Head of caudate nucleus (tissue), 42 donors: ENCODE measurements around the gene MAP7D2.

ENCODE experiments used
- DNase-seq, 42 donors: peaks; one replicate each; pipeline versions ENCODE4 v3.0.0 to v3.0.0-alpha.2; 2020 to 2021; ENCODE audit warnings: mixed read lengths in 7 of 42
- intact Hi-C: fragments of 100-400 bp; cut with DNase I; formaldehyde crosslinking; loops from one replicate; pipeline ENCODE4 v1.15.0; 2022

Gene MAP7D2

DNA sequence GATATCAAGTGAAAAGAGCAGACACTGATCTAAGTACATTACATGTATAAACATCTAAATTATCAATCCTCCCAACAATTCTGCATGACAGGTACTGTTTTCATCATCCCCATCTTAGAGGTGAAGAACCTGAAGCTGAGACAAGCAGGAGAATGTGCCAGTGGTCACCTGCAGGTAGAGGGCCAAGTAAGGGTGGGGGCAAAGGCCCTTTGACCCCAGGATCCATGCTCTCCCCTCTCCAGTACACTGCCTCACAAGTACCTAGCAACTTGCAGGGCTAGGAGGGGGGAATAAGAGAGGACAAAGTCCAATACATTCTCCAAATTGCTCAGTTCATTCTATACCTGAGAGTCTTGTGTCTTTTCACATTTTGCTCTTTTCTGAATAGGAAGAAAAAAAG is 8.3 kb upstream of the MAP7D2 start:
- DNase-seq: no peak
- intact Hi-C loops: no loop called here

DNA sequence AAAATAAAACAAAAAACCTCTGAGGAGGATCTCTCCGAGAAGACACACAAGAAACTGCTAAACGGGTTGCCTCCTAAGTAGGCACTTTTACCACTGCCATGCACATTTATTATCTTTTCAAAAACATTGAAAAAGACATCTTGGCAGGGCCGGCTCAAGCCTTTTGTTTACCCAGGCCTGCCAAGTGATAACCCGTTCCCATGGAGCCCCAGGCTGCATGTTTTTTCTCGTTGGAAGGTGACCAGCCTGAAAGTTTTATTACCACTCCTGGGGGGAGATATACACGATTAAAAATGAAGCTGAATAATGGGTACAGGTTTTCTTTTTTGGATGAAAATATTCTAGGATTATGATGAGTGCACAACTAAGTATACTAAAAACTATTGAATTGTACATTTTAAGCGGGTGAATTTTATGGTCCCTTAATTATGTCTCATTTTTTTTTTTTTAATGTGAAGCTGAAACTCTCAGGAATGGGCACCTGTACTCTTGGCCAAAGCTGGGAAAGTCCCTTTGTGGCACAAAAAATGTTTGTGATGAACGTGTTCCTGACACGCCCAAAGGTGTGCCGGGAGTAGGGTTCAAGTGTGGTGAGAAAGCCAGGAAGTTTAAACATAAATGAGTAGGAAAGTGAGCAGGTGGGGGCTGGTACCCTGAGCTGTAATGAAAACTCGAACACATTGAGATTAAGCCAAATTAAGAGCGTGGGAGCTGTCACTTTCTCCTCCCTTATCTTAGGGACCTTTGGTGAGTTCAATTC is 1.5 kb upstream of the MAP7D2 start:
- no peak for DNase-seq
- intact Hi-C loops: no loop called here

DNA sequence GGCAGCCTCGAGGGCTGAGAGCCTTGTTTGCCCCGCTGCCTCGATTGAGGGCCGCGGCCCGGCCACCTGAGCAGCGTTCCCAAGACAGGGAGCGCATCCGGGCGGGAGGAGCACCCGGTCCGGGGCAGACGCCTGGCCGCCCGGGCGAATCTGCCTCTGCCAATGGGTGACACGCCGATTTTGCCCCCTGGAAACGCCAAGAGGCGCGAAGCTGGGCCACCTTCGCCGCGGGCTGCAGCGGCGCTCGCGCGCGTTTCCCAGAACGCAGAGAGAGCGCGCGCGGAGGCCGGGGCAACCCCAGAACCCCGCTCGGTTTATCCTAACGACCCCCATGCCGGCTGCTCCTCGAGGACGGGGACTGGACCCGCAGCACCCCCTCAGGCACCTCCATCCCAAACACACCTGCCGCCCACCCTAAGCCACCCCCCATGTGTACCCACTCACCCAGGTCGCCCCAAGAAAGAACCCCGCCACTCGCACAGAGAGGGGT is 575 bp downstream of the MAP7D2 start:
- peak in 12 of 42 donors; percentile 0 to 34 (median 16) for DNase-seq
- intact Hi-C loops: no loop called here

DNA sequence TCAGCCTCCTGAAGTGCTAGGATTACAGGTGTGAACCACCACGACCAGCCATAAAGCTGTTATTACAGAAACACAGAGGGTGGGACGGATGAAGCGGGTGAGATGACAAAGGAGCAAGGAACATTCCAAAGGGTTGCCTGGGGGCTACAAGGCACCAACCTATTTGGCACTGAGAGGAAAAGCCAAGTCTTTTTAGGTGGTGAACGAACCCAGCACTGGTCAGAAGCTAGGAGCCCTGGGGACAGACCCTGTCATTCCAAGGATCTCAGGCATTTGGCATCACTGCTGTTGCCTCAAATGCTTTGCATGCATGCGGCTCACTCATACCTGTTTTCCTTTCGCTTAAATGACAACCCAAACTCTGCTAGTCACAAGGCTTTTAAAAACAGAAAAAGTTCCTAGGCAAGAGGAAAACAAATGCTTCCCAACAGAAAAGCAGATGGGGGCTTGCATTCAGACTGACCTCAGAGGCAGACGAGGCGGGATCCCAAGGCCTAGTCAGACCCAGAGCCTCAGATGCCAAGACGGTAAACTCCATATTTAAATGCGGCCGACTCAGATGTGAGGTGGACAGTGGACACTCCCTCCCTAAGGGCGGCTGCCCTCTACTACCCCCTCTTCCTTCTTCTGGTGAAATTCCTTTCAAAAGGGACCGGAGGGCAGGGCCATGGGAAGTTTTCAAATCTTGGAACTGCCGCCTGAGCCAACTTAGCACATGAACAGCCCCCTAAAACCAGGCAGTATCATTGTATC is 4.5 kb downstream of the MAP7D2 start:
- intact Hi-C loops: no loop called here
- DNase-seq: no peak

DNA sequence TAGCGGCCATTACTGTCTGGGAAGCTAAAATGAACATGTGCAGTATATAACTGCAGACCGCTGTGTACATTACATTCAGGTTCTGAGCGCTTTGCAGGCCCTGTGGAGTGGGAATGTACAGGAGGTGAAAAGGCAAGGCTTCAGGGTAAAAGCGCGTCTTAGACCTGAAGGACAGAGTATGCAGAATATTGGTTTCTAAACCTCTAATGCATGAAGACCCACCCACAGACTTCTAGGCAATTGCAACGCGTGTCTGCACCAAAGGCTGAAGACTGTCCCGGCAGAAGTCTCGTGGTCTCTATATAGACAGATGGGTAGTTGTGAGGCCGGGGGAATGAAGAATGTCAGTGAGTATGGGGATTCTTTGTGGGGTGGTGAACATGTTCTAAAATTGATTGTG is 5.4 kb downstream of the MAP7D2 start:
- no peak for DNase-seq
- intact Hi-C loops: no loop called here

DNA sequence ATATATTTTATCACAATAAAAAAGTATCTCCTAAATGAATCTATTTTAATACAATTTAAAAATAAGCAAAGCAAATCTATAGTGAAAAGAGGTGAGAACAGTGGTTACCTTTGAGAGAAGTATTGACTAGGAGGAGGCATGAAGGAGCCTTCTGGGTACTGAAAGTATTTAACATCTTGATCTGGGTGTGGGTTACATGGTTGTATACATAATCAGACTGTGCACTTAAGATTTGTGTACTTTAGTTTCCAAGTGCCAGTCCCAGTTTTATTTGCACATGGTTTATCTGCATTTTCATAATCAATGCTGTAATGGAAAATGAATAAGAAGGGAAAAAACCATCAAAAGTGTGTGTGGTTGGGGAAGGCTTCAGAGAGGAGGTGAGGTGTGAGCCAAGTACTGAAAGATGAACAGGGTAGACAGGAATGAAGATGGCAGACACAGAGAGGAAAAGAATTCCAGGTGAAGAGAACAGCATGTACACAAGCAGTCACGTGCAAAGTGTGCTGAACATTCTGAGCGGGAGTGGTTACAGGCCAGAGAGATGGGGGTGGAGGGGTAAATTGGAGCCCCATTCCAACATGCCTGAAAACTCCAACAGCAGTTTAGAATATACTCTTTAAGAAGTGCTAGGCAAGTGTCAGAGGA is 14.6 kb downstream of the MAP7D2 start:
- DNase-seq: no peak
- intact Hi-C loops: no loop called here

DNA sequence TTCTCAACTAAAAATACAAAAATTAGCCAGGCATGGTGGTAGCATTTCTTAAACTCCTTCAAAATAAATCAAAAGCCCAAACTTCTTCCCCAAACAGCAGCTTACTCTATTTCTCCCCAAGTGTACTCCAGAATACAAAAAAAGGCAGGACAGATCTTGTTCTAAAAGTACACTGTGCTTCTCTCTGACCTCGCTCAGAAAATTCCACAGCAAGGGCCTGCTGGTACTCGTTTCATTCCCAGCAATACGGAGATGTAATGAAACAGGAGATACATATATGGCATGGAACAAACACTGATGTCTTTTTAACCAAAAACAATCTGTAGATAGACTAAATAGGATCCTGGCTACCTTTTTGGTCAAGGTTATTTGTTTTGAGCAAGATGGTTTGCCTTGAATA is 25.2 kb downstream of the MAP7D2 start:
- DNase-seq: no peak
- intact Hi-C loops: no loop called here

DNA sequence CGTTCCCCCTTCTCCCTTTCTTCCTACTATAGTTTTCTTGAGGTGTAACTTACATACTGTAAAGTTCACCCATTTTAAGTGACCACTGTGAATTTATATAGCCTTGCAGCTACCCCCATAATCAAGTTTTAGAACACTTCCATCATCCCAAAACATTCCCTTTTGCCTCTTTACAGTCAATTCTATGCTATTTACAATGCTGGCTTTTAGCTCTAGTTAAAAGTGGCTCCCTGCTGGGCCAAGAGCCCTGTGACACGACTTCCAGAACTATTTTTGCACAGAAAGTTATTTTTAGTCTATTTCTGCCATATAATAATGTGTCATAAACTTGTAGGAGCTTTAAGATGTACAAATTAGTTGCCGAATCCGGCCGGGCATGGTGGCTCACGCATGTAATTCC is 26.9 kb downstream of the MAP7D2 start:
- intact Hi-C loops: no loop called here

DNA sequence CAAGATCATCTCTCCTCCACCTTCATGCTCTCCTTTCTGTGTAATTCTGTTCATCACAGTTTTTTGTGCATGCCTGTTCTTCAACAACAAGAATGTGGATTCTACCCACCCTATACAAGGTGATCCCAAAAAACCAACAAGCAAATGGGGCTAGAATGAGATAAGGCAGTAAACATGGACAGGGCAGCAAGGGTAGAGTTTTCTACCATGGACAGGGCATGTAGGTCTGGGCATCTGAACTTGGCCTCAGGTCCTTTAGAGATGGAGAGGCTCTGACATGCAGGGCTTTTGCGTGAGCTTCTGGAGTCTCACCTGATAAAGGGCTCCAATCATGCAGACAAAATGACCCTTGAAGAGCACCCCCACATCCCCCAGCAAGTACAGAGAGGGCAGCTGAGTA is 36.4 kb downstream of the MAP7D2 start:
- intact Hi-C loops: no loop called here

More for the DNA sequence above, 26.9 kb downstream of the MAP7D2 start:
- DNase-seq: no peak

DNA sequence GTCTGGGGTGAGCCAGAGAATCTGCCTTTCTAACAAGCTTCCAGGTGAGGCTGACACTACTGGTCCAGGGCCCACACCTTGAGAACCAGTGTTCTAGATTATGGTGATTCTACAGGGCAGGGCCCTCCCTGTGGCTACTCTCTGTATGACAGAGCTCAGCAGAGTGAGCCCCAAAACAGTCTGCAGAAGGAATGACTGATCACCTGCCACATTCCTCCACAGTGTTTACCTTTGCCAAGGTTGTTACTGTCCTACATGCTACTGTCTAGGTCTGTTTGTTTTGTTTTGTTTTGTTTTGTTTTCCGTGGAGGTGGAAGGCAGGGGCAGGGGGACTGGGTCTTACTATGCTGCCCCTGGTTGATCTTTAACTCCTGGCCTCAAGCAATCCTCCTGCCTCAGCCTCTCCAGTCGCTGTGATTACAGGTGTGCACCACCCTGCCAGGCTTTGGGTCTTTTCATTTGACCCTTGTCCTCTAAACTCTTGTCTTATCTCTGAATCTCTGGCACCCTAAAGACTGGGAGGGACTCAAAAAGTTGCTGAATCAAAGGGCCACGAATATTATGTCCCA is 45.1 kb downstream of the MAP7D2 start:
- DNase-seq: no peak
- intact Hi-C loops: no loop called here

More for the DNA sequence above, 36.4 kb downstream of the MAP7D2 start:
- no peak for DNase-seq

DNA sequence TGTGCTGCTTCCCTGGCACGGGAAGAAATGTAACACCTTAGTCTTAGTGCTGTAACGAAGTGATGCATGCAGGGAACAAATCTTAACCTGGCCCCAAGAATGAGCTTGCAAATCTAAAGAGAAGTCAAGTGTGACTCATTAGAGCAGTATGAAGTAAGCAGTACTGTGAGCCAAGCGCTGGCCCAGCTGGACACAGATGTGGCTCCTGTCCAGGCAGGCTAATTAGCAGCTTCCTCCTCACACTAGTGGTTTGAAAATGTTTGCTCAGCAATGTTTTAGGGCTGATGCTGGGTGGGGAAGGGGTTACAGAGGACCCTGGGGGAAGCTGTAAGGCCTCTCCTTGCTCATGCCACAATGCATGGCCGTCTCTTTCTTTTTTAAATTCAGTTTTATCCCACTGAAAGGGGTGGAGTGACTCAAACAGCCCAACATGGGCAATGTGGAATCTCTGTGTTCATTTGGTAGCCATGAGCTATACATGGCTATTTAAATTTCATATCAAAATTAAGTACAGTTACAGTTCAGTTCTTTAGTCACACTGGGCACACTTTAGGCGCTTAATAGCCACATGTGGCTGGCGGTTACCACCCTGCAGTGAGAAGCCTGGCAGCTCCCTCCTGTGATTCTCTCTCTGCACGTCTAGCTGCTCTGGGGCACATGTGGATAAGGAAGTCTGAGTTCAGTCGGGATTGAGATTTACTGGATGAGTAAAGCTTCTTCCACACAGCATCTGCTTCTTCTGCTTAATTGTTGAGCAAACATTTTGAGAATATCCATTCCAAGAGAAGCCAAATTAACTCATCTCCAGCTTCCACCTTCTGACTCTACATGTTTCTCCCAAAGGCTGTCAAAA is 48.8 kb downstream of the MAP7D2 start:
- peak in 33 of 42 donors; percentile 6 to 73 (median 37) for DNase-seq
- intact Hi-C loops: no loop called here

DNA sequence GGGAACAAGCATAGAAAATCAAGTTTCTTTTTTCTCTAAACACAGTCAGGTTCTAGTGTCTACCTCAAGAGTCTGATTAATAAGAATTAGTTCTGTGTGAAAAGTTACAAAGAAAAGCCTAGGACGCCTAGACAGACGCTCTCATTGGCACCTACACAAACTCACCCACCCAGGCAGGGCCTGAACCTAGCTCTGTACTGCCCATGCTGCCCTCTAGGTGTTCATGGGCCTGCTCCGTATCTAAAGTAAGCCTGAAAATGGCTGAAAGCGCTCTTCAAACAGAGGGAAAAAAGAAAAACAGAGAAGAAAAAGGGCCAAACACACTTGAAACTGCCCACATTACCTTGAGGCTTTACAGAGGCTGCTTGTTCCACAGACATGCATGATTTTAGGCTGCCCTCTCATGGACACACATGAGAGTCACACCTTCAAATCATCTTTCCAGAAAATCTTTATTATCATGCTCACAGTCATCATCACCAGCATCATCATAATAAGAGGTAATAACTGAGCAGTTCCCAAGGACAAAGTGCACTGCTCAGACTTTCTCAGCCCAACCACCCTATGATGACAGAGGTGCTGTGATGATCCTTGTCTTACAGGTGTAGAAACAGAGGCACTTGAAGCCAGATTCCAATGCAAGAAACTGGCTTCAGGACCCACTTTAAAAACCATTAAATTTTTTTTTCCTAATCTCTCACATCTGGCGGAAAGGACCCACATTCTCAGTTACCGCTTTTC is 49.6 kb downstream of the MAP7D2 start:
- intact Hi-C loops: no loop called here
- DNase-seq: peak in 10 of 42 donors; percentile 15 to 65 (median 26)

DNA sequence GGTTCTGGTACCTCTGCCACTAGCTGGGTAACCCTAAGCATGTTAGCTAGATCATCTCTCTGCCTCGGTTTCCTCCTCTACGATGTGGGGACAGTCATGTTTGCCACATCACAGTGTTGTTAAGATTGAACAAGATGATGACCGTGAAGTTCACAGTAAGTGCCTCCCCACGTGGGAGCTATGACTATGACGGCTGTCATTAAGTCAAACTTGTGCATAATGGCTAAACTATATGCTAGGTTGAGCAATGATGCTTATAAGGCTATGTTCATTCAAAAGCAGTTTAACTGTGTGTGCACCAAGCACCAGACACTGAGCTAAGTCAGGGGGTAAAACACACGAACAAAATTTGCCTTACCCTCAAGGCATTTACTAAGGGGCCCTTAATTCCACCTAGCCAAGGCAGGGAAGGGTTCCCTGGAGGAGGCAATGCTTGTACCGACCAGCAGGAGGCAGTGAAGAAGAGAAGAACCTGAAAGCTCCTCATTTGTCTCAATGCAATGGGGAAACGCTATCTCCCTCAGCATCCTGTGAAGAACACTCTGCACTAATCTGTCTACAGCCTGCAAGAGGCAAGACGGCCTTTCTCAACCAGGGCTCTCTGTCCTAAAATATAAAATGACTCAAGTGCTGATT is 52.9 kb downstream of the MAP7D2 start:
- DNase-seq: no peak
- intact Hi-C loops: no loop called here

DNA sequence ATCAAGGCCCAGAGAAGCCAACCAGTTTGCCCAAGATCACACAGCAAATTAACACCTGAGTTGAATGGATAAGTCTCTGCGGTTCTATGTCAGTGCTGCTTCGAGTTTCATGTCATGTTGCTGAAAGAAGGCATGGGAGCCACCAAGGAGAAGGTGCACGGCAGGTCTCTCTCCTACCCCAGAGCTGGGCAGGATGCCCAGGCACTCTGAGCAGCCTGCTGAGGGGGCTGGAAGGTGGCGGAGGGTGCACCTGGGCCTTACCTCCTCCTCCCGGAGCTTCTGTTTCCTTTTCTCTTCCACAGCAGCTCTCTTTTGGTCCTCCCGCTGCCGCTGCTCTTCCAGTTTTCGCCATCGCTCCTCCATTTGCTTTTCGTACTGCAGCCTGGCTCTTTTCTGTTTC is 53.6 kb downstream of the MAP7D2 start:
- intact Hi-C loops: no loop called here

DNA sequence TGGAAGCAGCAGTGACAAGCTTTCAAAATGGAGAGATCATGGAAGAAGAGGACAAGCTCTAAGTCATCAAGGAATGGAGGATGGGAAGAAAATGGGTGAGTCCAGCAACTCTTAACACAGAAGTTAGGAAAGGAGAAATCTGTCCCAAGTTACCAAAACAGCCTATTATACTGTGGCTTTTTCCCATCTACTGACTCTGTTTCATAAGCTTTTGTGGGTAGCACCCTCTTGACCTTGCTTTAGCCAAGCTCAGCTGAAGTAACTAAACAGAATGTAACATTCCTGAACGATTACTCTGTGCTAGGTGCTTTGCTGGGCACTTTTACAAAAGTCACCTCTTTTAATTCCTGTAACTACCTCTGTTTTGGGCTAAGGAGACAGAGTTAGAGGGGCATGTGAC is 54.9 kb downstream of the MAP7D2 start:
- DNase-seq: no peak
- intact Hi-C loops: no loop called here

More for the DNA sequence above, 53.6 kb downstream of the MAP7D2 start:
- no peak for DNase-seq

DNA sequence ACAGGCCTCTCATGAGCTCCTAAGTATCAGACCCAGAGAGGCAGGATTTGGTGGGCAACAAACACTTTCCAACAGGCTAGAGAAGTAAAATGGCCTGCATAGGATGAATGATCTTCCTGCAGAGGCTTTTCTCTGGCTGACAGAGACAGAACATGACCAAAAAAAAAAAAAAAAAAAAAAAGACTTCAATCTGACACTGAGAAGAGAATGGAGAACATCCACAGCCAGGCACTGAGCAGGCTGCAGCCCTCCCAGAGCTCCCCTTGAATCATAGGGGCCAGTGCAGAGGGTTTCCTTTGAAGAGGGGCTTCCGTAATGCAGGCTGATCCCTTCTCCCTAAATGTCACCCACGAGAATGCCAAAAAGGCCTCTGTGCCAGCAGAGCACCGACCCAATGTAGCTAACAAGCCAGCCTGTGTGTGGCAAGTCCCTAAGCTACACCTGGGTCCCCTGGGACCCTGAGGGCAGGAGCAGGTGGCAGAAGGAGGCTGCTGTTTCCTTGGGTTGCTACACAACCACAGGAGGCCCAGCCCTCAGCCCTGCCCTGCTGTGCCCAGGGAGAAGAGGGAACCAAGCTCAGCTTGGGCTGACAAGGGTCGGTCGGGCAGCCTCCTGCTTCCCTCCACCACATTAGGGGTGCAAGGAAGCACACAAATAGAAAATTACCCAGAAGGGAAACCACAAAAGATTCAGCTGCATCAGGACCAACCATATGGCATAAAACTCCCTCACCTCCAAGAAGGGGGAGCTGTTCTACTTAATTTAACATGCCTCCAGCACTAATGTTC is 55.6 kb downstream of the MAP7D2 start:
- DNase-seq: no peak
- intact Hi-C loops: no loop called here
